ENCODE measurements around the gene CNIH3.

Gene CNIH3

DNA sequence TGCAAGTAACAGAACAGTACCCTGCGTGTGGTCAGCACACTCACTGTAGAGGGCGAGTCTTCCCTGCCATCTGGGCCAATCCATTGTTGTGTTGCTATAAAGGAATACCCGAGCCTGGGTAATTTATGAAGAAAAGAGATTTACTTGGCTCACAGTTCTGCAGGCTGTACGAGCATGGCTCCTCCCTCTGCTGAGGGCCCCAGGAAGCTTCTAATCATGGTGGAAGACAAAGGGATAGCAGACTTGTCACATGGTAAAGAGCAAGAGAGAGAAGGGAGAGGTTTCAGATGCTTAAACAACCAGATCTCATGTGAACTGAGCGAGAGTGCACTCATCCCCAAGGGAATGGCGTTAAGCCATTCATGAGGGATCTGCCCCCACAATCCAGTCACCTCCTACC lies 126.2 kb downstream of the CNIH3 start:
- no peaks in the 10 kb centered on the region for H3K36me3 ChIP-seq (ENCODE audit: control insufficient read depth, low read length)

DNA sequence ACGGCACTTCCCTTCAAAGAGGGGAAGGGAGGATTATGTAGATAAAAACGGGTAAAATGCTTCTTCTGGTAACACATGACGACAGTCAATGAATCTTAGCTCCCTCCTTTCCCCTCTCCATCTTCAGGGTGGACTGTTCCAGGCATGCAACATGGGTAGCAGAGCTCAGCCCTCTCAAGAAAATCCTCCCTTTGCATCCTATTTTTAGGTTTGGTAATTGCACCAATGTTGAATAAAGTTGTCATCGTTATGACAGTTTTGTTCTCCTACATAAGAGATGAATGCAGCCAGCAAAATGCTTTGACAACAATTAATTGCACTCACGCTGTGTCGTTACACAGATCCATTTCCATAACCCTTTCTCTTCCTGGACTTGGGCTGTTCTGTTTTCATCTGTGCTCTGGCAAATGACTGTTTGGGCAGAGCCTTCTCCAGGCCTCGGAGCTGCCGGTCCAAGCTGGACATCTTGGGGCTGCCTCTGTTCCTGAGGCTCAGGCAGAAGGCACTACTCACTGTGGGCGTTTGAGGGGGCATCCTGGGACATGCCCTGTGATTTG lies 127.6 kb downstream of the CNIH3 start:
- Histone ChIP-seq H3K4me2 (ENCODE audit: low read length) (no peak overlapping the region), H3F3A (ENCODE audit: control insufficient read depth, insufficient read depth) (no peaks in the 10 kb centered on the region), H3K36me3 (ENCODE audit: control insufficient read depth, low read length) (no peaks in the 10 kb centered on the region), H3K27ac (ENCODE audit: low read depth, low read length) (no peak overlapping the region), H4K20me1 (ENCODE audit: control insufficient read depth, insufficient read depth, low read depth, low read length) (no peaks in the 10 kb centered on the region), H3K79me2 (ENCODE audit: control insufficient read depth, low read length) (no peaks in the 10 kb centered on the region), H3K4me3 (ENCODE audit: low read length) (no peak overlapping the region), H3K9me2 (replicated peaks; ENCODE audit: control insufficient read depth, low read length) (no peaks in the 10 kb centered on the region), H3K27me3 (ENCODE audit: control insufficient read depth, low read length) (no peaks in the 10 kb centered on the region), H3K4me1 (ENCODE audit: control insufficient read depth, low read length) (no peaks in the 10 kb centered on the region), H3K9me3 (ENCODE audit: control insufficient read depth, insufficient read depth, low read length) (no peaks in the 10 kb centered on the region)
- TF ChIP-seq, protein P1, sequence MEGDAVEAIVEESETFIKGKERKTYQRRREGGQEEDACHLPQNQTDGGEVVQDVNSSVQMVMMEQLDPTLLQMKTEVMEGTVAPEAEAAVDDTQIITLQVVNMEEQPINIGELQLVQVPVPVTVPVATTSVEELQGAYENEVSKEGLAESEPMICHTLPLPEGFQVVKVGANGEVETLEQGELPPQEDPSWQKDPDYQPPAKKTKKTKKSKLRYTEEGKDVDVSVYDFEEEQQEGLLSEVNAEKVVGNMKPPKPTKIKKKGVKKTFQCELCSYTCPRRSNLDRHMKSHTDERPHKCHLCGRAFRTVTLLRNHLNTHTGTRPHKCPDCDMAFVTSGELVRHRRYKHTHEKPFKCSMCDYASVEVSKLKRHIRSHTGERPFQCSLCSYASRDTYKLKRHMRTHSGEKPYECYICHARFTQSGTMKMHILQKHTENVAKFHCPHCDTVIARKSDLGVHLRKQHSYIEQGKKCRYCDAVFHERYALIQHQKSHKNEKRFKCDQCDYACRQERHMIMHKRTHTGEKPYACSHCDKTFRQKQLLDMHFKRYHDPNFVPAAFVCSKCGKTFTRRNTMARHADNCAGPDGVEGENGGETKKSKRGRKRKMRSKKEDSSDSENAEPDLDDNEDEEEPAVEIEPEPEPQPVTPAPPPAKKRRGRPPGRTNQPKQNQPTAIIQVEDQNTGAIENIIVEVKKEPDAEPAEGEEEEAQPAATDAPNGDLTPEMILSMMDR (IDR thresholded peaks at IDR 0.05; ENCODE audit: low read depth, low read length, poor library complexity, severe bottlenecking), result no peak
- TF ChIP-seq EZH2phosphoT487 (IDR thresholded peaks at IDR 0.05; ENCODE audit: borderline replicate concordance, low read length), result no peak

More for the DNA sequence above, 126.2 kb downstream of the CNIH3 start:
- Histone ChIP-seq H4K20me1 (ENCODE audit: control insufficient read depth, insufficient read depth, low read depth, low read length) (no peaks in the 10 kb centered on the region), H3K79me2 (ENCODE audit: control insufficient read depth, low read length) (no peaks in the 10 kb centered on the region), H3K9me3 (ENCODE audit: control insufficient read depth, insufficient read depth, low read length) (no peaks in the 10 kb centered on the region), H3K27ac (ENCODE audit: low read depth, low read length) (no peak overlapping the region), H3K4me3 (ENCODE audit: low read length) (no peak overlapping the region), H3F3A (ENCODE audit: control insufficient read depth, insufficient read depth) (no peaks in the 10 kb centered on the region), H3K4me1 (ENCODE audit: control insufficient read depth, low read length) (no peaks in the 10 kb centered on the region), H3K27me3 (ENCODE audit: control insufficient read depth, low read length) (no peaks in the 10 kb centered on the region), H3K9me2 (replicated peaks; ENCODE audit: control insufficient read depth, low read length) (no peaks in the 10 kb centered on the region), H3K4me2 (ENCODE audit: low read length) (no peak overlapping the region)
- no peak for TF ChIP-seq EZH2phosphoT487 (IDR thresholded peaks at IDR 0.05; ENCODE audit: borderline replicate concordance, low read length)
- TF ChIP-seq, protein P1 (IDR thresholded peaks at IDR 0.05; ENCODE audit: low read depth, low read length, poor library complexity, severe bottlenecking), result no peak

DNA sequence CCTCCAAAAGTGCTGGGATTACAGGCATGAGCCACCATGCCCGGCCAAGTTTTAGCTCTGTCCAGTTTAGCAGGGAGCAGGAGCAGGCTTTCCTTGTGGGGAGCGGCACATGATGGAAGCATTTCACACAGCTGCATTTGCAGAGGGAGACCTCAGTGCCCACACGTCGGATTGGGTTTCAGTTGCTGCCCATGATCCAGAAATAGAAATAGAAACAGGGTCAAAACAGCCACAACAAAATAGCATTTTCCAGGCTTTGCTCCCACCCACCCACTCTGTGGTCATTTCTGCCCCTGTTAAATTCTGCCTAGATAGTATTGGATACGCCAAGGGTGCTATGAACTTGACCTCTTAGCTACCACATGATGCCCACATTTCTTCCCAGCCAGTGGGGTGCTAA lies 128.4 kb downstream of the CNIH3 start:
- H3K27me3 ChIP-seq (ENCODE audit: control insufficient read depth, low read length), result peaks cover 2% of the 10 kb centered on the region; the same call in 1 of the 2 replicates
- no peaks in the 10 kb centered on the region for H3K36me3 ChIP-seq (ENCODE audit: control insufficient read depth, low read length)
- no peak overlapping the region for H3K27ac ChIP-seq (ENCODE audit: low read depth, low read length)
- H3K4me3 ChIP-seq (ENCODE audit: low read length), result no peak overlapping the region
- H4K20me1 ChIP-seq (ENCODE audit: control insufficient read depth, insufficient read depth, low read depth, low read length), result no peaks in the 10 kb centered on the region
- H3K4me1 ChIP-seq (ENCODE audit: control insufficient read depth, low read length), result no peaks in the 10 kb centered on the region
- TF ChIP-seq, protein P1 (IDR thresholded peaks at IDR 0.05; ENCODE audit: low read depth, low read length, poor library complexity, severe bottlenecking), result no peak
- no peak for TF ChIP-seq EZH2phosphoT487 (IDR thresholded peaks at IDR 0.05; ENCODE audit: borderline replicate concordance, low read length)
- no peaks in the 10 kb centered on the region for H3K79me2 ChIP-seq (ENCODE audit: control insufficient read depth, low read length)
- H3K9me3 ChIP-seq (ENCODE audit: control insufficient read depth, insufficient read depth, low read length), result no peaks in the 10 kb centered on the region
- no peak overlapping the region for H3K4me2 ChIP-seq (ENCODE audit: low read length)
- H3F3A ChIP-seq (ENCODE audit: control insufficient read depth, insufficient read depth), result no peaks in the 10 kb centered on the region
- H3K9me2 ChIP-seq (replicated peaks; ENCODE audit: control insufficient read depth, low read length), result no peaks in the 10 kb centered on the region
